Vagina (tissue), 2 donors: ENCODE data around the gene VIPR1.

Experiments used
- POLR2A ChIP-seq, 2 donors: fragments of 450-650 bp; IDR thresholded peaks; one replicate each; pipeline ENCODE4 v1.6.1; 2017; ENCODE audit warnings: antibody characterized with exemption in 2 of 2, mild to moderate bottlenecking in 2 of 2, moderate library complexity in 2 of 2
- POLR2AphosphoS5 ChIP-seq, 2 donors: sonication (generic); formaldehyde crosslinking; IDR thresholded peaks; one replicate each; pipeline ENCODE4 v1.9.0; 2017; ENCODE audit warnings: antibody characterized with exemption in 2 of 2, mild to moderate bottlenecking in 2 of 2, low read depth in 1 of 2; ENCODE audit not compliant: insufficient read depth in 1 of 2
- TF ChIP-seq, protein P1 (sequence below), 3 experiments: fragments of 450-650 bp in 2 of 3; fragments of 200-600 bp in 1 of 3; sonication (generic) in 1 of 3; IDR thresholded peaks; one replicate each; pipeline ENCODE4 v1.5.1; 2017 to 2019; ENCODE audit warnings: antibody characterized with exemption in 3 of 3, mild to moderate bottlenecking in 2 of 3, moderate library complexity in 2 of 3

DNA sequence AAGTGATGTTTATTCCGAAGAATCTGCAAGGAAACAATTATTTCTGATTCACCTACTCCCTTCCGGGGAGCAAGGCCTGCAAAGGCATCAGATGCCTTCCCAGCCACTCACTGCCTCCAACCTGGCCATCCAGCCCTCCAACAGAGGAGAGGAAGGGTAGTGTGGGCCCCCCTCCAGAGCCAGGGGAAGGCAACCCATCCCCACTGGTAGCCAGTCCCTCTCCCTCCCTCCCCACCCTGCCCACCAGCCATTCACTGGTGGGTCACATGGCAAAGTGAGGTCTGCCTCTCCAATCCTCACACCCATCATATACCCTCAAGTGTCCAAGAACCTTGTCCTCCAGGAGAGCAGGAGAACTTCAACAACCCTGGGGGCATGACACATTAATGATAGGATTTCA is 2.4 kb upstream of the VIPR1 start:
- no peak for TF ChIP-seq POLR2A (IDR thresholded peaks at IDR 0.05)
- no peak for TF ChIP-seq POLR2AphosphoS5 (IDR thresholded peaks at IDR 0.05; ENCODE audit: insufficient read depth in 1 of 2, low read depth in 1 of 2)
- TF ChIP-seq, protein P1, sequence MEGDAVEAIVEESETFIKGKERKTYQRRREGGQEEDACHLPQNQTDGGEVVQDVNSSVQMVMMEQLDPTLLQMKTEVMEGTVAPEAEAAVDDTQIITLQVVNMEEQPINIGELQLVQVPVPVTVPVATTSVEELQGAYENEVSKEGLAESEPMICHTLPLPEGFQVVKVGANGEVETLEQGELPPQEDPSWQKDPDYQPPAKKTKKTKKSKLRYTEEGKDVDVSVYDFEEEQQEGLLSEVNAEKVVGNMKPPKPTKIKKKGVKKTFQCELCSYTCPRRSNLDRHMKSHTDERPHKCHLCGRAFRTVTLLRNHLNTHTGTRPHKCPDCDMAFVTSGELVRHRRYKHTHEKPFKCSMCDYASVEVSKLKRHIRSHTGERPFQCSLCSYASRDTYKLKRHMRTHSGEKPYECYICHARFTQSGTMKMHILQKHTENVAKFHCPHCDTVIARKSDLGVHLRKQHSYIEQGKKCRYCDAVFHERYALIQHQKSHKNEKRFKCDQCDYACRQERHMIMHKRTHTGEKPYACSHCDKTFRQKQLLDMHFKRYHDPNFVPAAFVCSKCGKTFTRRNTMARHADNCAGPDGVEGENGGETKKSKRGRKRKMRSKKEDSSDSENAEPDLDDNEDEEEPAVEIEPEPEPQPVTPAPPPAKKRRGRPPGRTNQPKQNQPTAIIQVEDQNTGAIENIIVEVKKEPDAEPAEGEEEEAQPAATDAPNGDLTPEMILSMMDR (IDR thresholded peaks at IDR 0.05), result no peak
